Panc1 (cell line): ENCODE measurements around the gene ZDHHC20. TPM values are rescaled to one million over a fixed set of nuclear protein-coding genes. Genes with fewer than 3 reads are reported as not detected.

Source experiments
- ATAC-seq: fragments of 200-7000 bp; cut with Tn5 transposase; 2 replicates; pipeline ENCODE4 v1.9.1; 2020; ENCODE audit warnings: mild to moderate bottlenecking, moderate library complexity
- BruUV-seq: library from RNA; stranded (reverse); fragments of 400-500 nt; replicated peaks from 2 replicates; lab custom pipeline; 2021; lab: Mats Ljungman, UMichigan
- CTCF ChIA-PET: fragments of 300-600 bp; sonication (Branson Sonifier 250); formaldehyde crosslinking; loops from one replicate; lab custom pipeline; 2022; ENCODE audit warnings: antibody characterized with exemption; lab: Charles Lee
- POLR2A ChIA-PET: fragments of 300-600 bp; sonication (Branson Sonifier 250); formaldehyde crosslinking; loops from one replicate; lab custom pipeline; 2022; ENCODE audit warnings: antibody characterized with exemption; lab: Charles Lee
- DNase-seq: peaks from one replicate; pipeline ENCODE4 v3.0.0-alpha.2; 2010; ENCODE audit warnings: low read depth, low spot score
- H3K27ac ChIP-seq: 2 replicates; pipeline ENCODE4 v1.5.1; 2011; ENCODE audit warnings: mild to moderate bottlenecking, low read length, inconsistent platforms
- H3K27me3 ChIP-seq: fragments of 200-500 bp; sonication (Bioruptor generic); 2 replicates; pipeline ENCODE4 v1.6.0; 2014; ENCODE audit warnings: low read length, inconsistent platforms; ENCODE audit not compliant: control insufficient read depth, insufficient read depth
- H3K36me3 ChIP-seq: fragments of 200-500 bp; sonication (Bioruptor generic); 2 replicates; pipeline ENCODE4 v1.5.1; 2014; ENCODE audit warnings: inconsistent platforms, mild to moderate bottlenecking, low read length, moderate library complexity; ENCODE audit not compliant: control insufficient read depth, insufficient read depth
- H3K4me1 ChIP-seq: 2 replicates; pipeline ENCODE4 v1.5.1; 2011; ENCODE audit warnings: inconsistent platforms, mild to moderate bottlenecking, low read length, moderate library complexity; ENCODE audit not compliant: control insufficient read depth, insufficient read depth
- H3K4me3 ChIP-seq, 2 experiments: 2 replicates each; pipeline ENCODE4 v1.5.1; 2011 to 2012; ENCODE audit warnings: low read depth in 2 of 2, low read length in 2 of 2, mild to moderate bottlenecking in 2 of 2, inconsistent platforms in 1 of 2, moderate library complexity in 1 of 2
- H3K9me3 ChIP-seq: fragments of 200-500 bp; sonication (Bioruptor generic); 2 replicates; pipeline ENCODE4 v1.5.1; 2014; ENCODE audit warnings: low read depth, mild to moderate bottlenecking, inconsistent platforms, low read length, moderate library complexity; ENCODE audit not compliant: control insufficient read depth, insufficient read depth
- CTCF ChIP-seq: fragments of 450-650 bp; IDR thresholded peaks from 2 replicates; pipeline ENCODE4 v1.5.1; 2017; ENCODE audit warnings: mild to moderate bottlenecking
- POLR2AphosphoS5 ChIP-seq: IDR thresholded peaks from 2 replicates; pipeline ENCODE4 v1.6.1; 2012; ENCODE audit warnings: mild to moderate bottlenecking, low read depth, low read length, moderate library complexity
- REST ChIP-seq, 2 experiments: IDR thresholded peaks; 2 replicates each; pipeline ENCODE4 v1.6.1; 2011 to 2012; ENCODE audit warnings: low read depth in 2 of 2, control low read depth in 1 of 2, low read length in 1 of 2, mild to moderate bottlenecking in 1 of 2, moderate library complexity in 1 of 2; ENCODE audit not compliant: insufficient read depth in 1 of 2
- SIN3A ChIP-seq: IDR thresholded peaks from 2 replicates; pipeline ENCODE4 v1.6.1; 2012; ENCODE audit warnings: low read depth, mild to moderate bottlenecking, low read length, moderate library complexity, borderline replicate concordance; ENCODE audit not compliant: insufficient read depth
- TCF7L2 ChIP-seq: IDR thresholded peaks from 2 replicates; pipeline ENCODE4 v1.6.1; 2011; ENCODE audit warnings: mild to moderate bottlenecking, low read depth, low read length, inconsistent platforms
- in situ Hi-C: cut with HindIII; loops from 2 replicates; pipeline ENCODE4 v1.10.0; 2016; ENCODE audit warnings: low sequenced_read_pairs, low pct_unique_long_range_greater_than_20kb
- intact Hi-C: fragments of 100-400 bp; cut with micrococcal nuclease; formaldehyde crosslinking; loops from one replicate; pipeline ENCODE4 v1.10.0; 2022; ENCODE audit not compliant: unreplicated experiment
- total RNA-seq: library from RNA; stranded (reverse); gene quantifications from one replicate; pipeline ENCODE4 v1.2.1, GENCODE V29; 2021; ENCODE audit not compliant: unreplicated experiment

ZDHHC20 gene
- total RNA-seq, 1 experiment from 2014 or later = 38.7 TPM

GRCh38 chr13:21341637-21342422 lies 117.3 kb downstream of the ZDHHC20 start:
- POLR2A ChIA-PET = no interaction called here
- no peak for ATAC-seq

More at GRCh38 chr13:21341637-21342422, 117.3 kb downstream of the ZDHHC20 start:
- in situ Hi-C loops = no loop called here
- TF ChIP-seq TCF7L2 = no peak
- no peak for TF ChIP-seq REST (IDR thresholded peaks at IDR 0.05; ENCODE audit: insufficient read depth in 1 of 2, low read depth in 2 of 2, low read length in 1 of 2)
- TF ChIP-seq CTCF = no peak
- TF ChIP-seq SIN3A = no peak
- TF ChIP-seq POLR2AphosphoS5 = no peak
- intact Hi-C loops = no loop called here
- Histone ChIP-seq H3K9me3 (no peaks in the 10 kb centered on the region), H3K4me3 (no peak overlapping the region), H3K36me3 (no peaks in the 10 kb centered on the region), H3K27ac (no peak overlapping the region), H3K4me1 (no peaks in the 10 kb centered on the region), H3K27me3 (no peaks in the 10 kb centered on the region)
- CTCF ChIA-PET = no interaction called here
- no peak for DNase-seq
- no TSS peak for BruUV-seq
